Activated naive CD8-positive, alpha-beta T cell treated with anti-CD3 and anti-CD28 coated beads, Interleukin-2, amount 10 ng/mL, durations not matched to agents 7 days and 5 days (primary cell): ENCODE results near the gene ASB4. TPM values are rescaled to one million over a fixed set of nuclear protein-coding genes. Genes with fewer than 3 reads are reported as not detected.

Source experiments
- ATAC-seq: fragments of 150-1000 bp; cut with Tn5 transposase; one replicate; pipeline ENCODE4 v1.10.0; 2021; ENCODE audit warnings: low read depth, moderate library complexity
- POLR2A ChIA-PET: fragments of 350-600 bp; sonication (Branson Sonifier 250); formaldehyde crosslinking; loops from one replicate; lab custom pipeline; 2021; ENCODE audit warnings: antibody characterized with exemption; lab: Charles Lee
- DNase-seq: peaks from one replicate; pipeline ENCODE4 v3.0.0; 2021
- H3K27ac Mint-ChIP-seq: one replicate; pipeline ENCODE4 v1.8.0; 2022; ENCODE audit warnings: mild to moderate bottlenecking, mixed read lengths
- H3K27me3 Mint-ChIP-seq: one replicate; pipeline ENCODE4 v1.8.0; 2022; ENCODE audit warnings: mild to moderate bottlenecking, moderate library complexity, mixed read lengths
- H3K36me3 Mint-ChIP-seq: one replicate; pipeline ENCODE4 v1.8.0; 2021; ENCODE audit warnings: mild to moderate bottlenecking, mixed read lengths
- H3K4me1 Mint-ChIP-seq: one replicate; pipeline ENCODE4 v1.8.0; 2021; ENCODE audit warnings: mixed read lengths
- H3K4me3 Mint-ChIP-seq: one replicate; pipeline ENCODE4 v1.8.0; 2022; ENCODE audit warnings: mild to moderate bottlenecking, moderate library complexity, mixed read lengths
- H3K9me3 Mint-ChIP-seq: one replicate; pipeline ENCODE4 v1.8.0; 2021; ENCODE audit warnings: mixed read lengths
- total RNA-seq, 2 experiments: library from RNA; stranded (reverse); gene quantifications; one replicate each; pipeline ENCODE4 v1.2.3, GENCODE V29; 2021

The ASB4 gene
- total RNA-seq, 2 experiments from 2014 or later = not detected

- Mint-ChIP-seq H3K9me3 (no peaks in the 10 kb centered on the region), H3K27me3 (peaks cover 12% of the 10 kb centered on the region), H3K4me3 (no peak overlapping the region), H3K4me1 (no peaks in the 10 kb centered on the region), H3K36me3 (no peaks in the 10 kb centered on the region), H3K27ac (no peak overlapping the region)
- no peak for DNase-seq
- no peak for ATAC-seq
- POLR2A ChIA-PET = no interaction called here
These were observed 39.8 kb downstream of the ASB4 start for GRCh38 chr7:95525503-95525902.

GRCh38 chr7:95526128-95526738, 40.5 kb downstream of the ASB4 start:
- no peak for DNase-seq

GRCh38 chr7:95527033-95527775, 41.5 kb downstream of the ASB4 start:
- peaks cover 5% of the 10 kb centered on the region for H3K27me3 Mint-ChIP-seq
- no peaks in the 10 kb centered on the region for H3K4me1 Mint-ChIP-seq
- H3K9me3 Mint-ChIP-seq = no peaks in the 10 kb centered on the region
- no peak for ATAC-seq
- H3K36me3 Mint-ChIP-seq = no peaks in the 10 kb centered on the region
- H3K27ac Mint-ChIP-seq = no peak overlapping the region
- DNase-seq = no peak
- POLR2A ChIA-PET = no interaction called here
- no peak overlapping the region for H3K4me3 Mint-ChIP-seq

More at GRCh38 chr7:95526128-95526738, 40.5 kb downstream of the ASB4 start:
- H3K27ac Mint-ChIP-seq = no peak overlapping the region
- POLR2A ChIA-PET = no interaction called here
- peaks cover 6% of the 10 kb centered on the region for H3K27me3 Mint-ChIP-seq
- H3K4me1 Mint-ChIP-seq = no peaks in the 10 kb centered on the region
- H3K36me3 Mint-ChIP-seq = no peaks in the 10 kb centered on the region
- no peaks in the 10 kb centered on the region for H3K9me3 Mint-ChIP-seq
- H3K4me3 Mint-ChIP-seq = no peak overlapping the region
- ATAC-seq = no peak

GRCh38 chr7:95527776-95528250, 42.1 kb downstream of the ASB4 start:
- Mint-ChIP-seq H3K27ac (no peak overlapping the region), H3K4me3 (no peak overlapping the region), H3K36me3 (no peaks in the 10 kb centered on the region), H3K4me1 (no peaks in the 10 kb centered on the region), H3K27me3 (peaks cover 5% of the 10 kb centered on the region), H3K9me3 (no peaks in the 10 kb centered on the region)
- DNase-seq = no peak
- ATAC-seq = no peak
- POLR2A ChIA-PET = no interaction called here

GRCh38 chr7:95529701-95530100, 44.0 kb downstream of the ASB4 start:
- H3K9me3 Mint-ChIP-seq = no peaks in the 10 kb centered on the region
- H3K27ac Mint-ChIP-seq = no peak overlapping the region
- ATAC-seq (no peak), DNase-seq (no peak)
- H3K4me1 Mint-ChIP-seq = no peaks in the 10 kb centered on the region
- POLR2A ChIA-PET = no interaction called here
- no peak overlapping the region for H3K4me3 Mint-ChIP-seq
- H3K36me3 Mint-ChIP-seq = no peaks in the 10 kb centered on the region
- H3K27me3 Mint-ChIP-seq = peaks cover 6% of the 10 kb centered on the region

GRCh38 chr7:95530881-95531280, 45.1 kb downstream of the ASB4 start:
- Mint-ChIP-seq H3K4me3 (no peak overlapping the region), H3K27ac (no peak overlapping the region), H3K4me1 (no peaks in the 10 kb centered on the region), H3K9me3 (no peaks in the 10 kb centered on the region), H3K36me3 (no peaks in the 10 kb centered on the region), H3K27me3 (peaks cover 6% of the 10 kb centered on the region)
- POLR2A ChIA-PET = no interaction called here
- no peak for DNase-seq
- no peak for ATAC-seq

- H3K27me3 Mint-ChIP-seq = peaks cover 6% of the 10 kb centered on the region
- POLR2A ChIA-PET = no interaction called here
- ATAC-seq (no peak), DNase-seq (no peak)
- no peaks in the 10 kb centered on the region for H3K36me3 Mint-ChIP-seq
- no peak overlapping the region for H3K4me3 Mint-ChIP-seq
- no peaks in the 10 kb centered on the region for H3K9me3 Mint-ChIP-seq
- no peaks in the 10 kb centered on the region for H3K4me1 Mint-ChIP-seq
- H3K27ac Mint-ChIP-seq = no peak overlapping the region
These were observed 46.0 kb downstream of the ASB4 start for GRCh38 chr7:95531605-95532219.

GRCh38 chr7:95534796-95535195, 49.1 kb downstream of the ASB4 start:
- ATAC-seq (no peak), DNase-seq (no peak)
- no peaks in the 10 kb centered on the region for H3K36me3 Mint-ChIP-seq
- peaks cover 3% of the 10 kb centered on the region for H3K27me3 Mint-ChIP-seq
- H3K4me3 Mint-ChIP-seq = no peak overlapping the region
- H3K4me1 Mint-ChIP-seq = no peaks in the 10 kb centered on the region
- H3K27ac Mint-ChIP-seq = no peak overlapping the region
- POLR2A ChIA-PET = no interaction called here
- no peaks in the 10 kb centered on the region for H3K9me3 Mint-ChIP-seq

GRCh38 chr7:95535662-95536061, 49.9 kb downstream of the ASB4 start:
- Mint-ChIP-seq H3K27me3 (peaks cover 9% of the 10 kb centered on the region), H3K9me3 (no peaks in the 10 kb centered on the region), H3K4me3 (no peak overlapping the region), H3K4me1 (no peaks in the 10 kb centered on the region), H3K36me3 (no peaks in the 10 kb centered on the region), H3K27ac (no peak overlapping the region)
- no peak for DNase-seq
- POLR2A ChIA-PET = no interaction called here
- no peak for ATAC-seq

- H3K36me3 Mint-ChIP-seq = no peaks in the 10 kb centered on the region
- no peak for ATAC-seq
These were observed 51.0 kb downstream of the ASB4 start for GRCh38 chr7:95536656-95537311.

GRCh38 chr7:95537468-95537867, 51.7 kb downstream of the ASB4 start:
- Mint-ChIP-seq H3K4me1 (no peaks in the 10 kb centered on the region), H3K27me3 (peaks cover 9% of the 10 kb centered on the region)
- POLR2A ChIA-PET = no interaction called here

More at GRCh38 chr7:95536656-95537311, 51.0 kb downstream of the ASB4 start:
- no peak overlapping the region for H3K4me3 Mint-ChIP-seq
- peaks cover 9% of the 10 kb centered on the region for H3K27me3 Mint-ChIP-seq
- no peak overlapping the region for H3K27ac Mint-ChIP-seq
- POLR2A ChIA-PET = no interaction called here
- no peaks in the 10 kb centered on the region for H3K9me3 Mint-ChIP-seq
- no peaks in the 10 kb centered on the region for H3K4me1 Mint-ChIP-seq
- DNase-seq = no peak

GRCh38 chr7:95539426-95539825, 53.7 kb downstream of the ASB4 start:
- DNase-seq (no peak), ATAC-seq (no peak)
- POLR2A ChIA-PET = no interaction called here
- Mint-ChIP-seq H3K4me3 (no peak overlapping the region), H3K27ac (no peak overlapping the region), H3K27me3 (peaks cover 8% of the 10 kb centered on the region), H3K4me1 (no peaks in the 10 kb centered on the region), H3K9me3 (no peaks in the 10 kb centered on the region), H3K36me3 (no peaks in the 10 kb centered on the region)

More at GRCh38 chr7:95537468-95537867, 51.7 kb downstream of the ASB4 start:
- H3K27ac Mint-ChIP-seq = no peak overlapping the region
- no peaks in the 10 kb centered on the region for H3K36me3 Mint-ChIP-seq
- no peak overlapping the region for H3K4me3 Mint-ChIP-seq
- no peaks in the 10 kb centered on the region for H3K9me3 Mint-ChIP-seq
- DNase-seq = no peak
- no peak for ATAC-seq

GRCh38 chr7:95540366-95540765, 54.6 kb downstream of the ASB4 start:
- Mint-ChIP-seq H3K36me3 (no peaks in the 10 kb centered on the region), H3K4me1 (no peaks in the 10 kb centered on the region), H3K27me3 (peaks cover 6% of the 10 kb centered on the region), H3K27ac (no peak overlapping the region), H3K9me3 (no peaks in the 10 kb centered on the region), H3K4me3 (no peak overlapping the region)
- DNase-seq (no peak), ATAC-seq (no peak)
- POLR2A ChIA-PET = no interaction called here
